ENCODE data around the gene GLG1. TPM values are rescaled to one million over a fixed set of nuclear protein-coding genes. Genes with fewer than 3 reads are reported as not detected.

GLG1 gene
- total RNA-seq, 1 donor from 2014 or later = 153 TPM

- no peak overlapping the region for H2AFZ ChIP-seq (ENCODE audit: low read depth, low read length)
- Mint-ChIP-seq H3K36me3 (ENCODE audit: low read depth, unreplicated experiment) (peaks cover 31% of the 10 kb centered on the region), H3K27ac (ENCODE audit: unreplicated experiment) (no peak overlapping the region), H3K27me3 (ENCODE audit: low read depth, unreplicated experiment) (no peaks in the 10 kb centered on the region), H3K4me3 (ENCODE audit: unreplicated experiment) (no peak overlapping the region), H3K4me1 (ENCODE audit: low read depth, unreplicated experiment) (no peaks in the 10 kb centered on the region), H3K9me3 (ENCODE audit: unreplicated experiment) (no peaks in the 10 kb centered on the region)
- H3K4me3 ChIP-seq (ENCODE audit: insufficient read depth, low read depth, low read length) = no peak overlapping the region
- H3K27ac ChIP-seq (ENCODE audit: low read depth, low read length) = no peak overlapping the region
- FAIRE-seq = no peak
- no peak for DNase-seq (ENCODE audit: low read depth)
- H3K9me3 ChIP-seq (ENCODE audit: insufficient read depth, low read depth, low read length) = no peaks in the 10 kb centered on the region
- no peaks in the 10 kb centered on the region for H3K4me1 ChIP-seq (ENCODE audit: insufficient read depth, low read length)
- H3K9ac ChIP-seq (ENCODE audit: low read length) = no peak overlapping the region
- H3K36me3 ChIP-seq (ENCODE audit: insufficient read depth, low read length) = peaks cover 66% of the 10 kb centered on the region
- no peaks in the 10 kb centered on the region for H3K79me2 ChIP-seq (ENCODE audit: insufficient read depth, low read length)
- H4K20me1 ChIP-seq (ENCODE audit: insufficient read depth, low read length) = peaks cover 3% of the 10 kb centered on the region
- H3K4me2 ChIP-seq (ENCODE audit: low read length) = no peak overlapping the region
- TF ChIP-seq, protein P1, sequence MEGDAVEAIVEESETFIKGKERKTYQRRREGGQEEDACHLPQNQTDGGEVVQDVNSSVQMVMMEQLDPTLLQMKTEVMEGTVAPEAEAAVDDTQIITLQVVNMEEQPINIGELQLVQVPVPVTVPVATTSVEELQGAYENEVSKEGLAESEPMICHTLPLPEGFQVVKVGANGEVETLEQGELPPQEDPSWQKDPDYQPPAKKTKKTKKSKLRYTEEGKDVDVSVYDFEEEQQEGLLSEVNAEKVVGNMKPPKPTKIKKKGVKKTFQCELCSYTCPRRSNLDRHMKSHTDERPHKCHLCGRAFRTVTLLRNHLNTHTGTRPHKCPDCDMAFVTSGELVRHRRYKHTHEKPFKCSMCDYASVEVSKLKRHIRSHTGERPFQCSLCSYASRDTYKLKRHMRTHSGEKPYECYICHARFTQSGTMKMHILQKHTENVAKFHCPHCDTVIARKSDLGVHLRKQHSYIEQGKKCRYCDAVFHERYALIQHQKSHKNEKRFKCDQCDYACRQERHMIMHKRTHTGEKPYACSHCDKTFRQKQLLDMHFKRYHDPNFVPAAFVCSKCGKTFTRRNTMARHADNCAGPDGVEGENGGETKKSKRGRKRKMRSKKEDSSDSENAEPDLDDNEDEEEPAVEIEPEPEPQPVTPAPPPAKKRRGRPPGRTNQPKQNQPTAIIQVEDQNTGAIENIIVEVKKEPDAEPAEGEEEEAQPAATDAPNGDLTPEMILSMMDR (IDR thresholded peaks at IDR 0.05; ENCODE audit: insufficient read depth, low read depth, low read length) = no peak
- TF ChIP-seq EZH2 (IDR thresholded peaks at IDR 0.05; ENCODE audit: insufficient read depth, low read length) = no peak
- no peaks in the 10 kb centered on the region for H3K27me3 ChIP-seq (ENCODE audit: insufficient read depth, low read length)
These were observed 137.9 kb downstream of the GLG1 start for GRCh38 chr16:74468807-74469525.

- H3K9me3 ChIP-seq (ENCODE audit: insufficient read depth, low read depth, low read length) = no peaks in the 10 kb centered on the region
- H3K27me3 Mint-ChIP-seq (ENCODE audit: low read depth, unreplicated experiment) = no peaks in the 10 kb centered on the region
- H3K27me3 ChIP-seq (ENCODE audit: insufficient read depth, low read length) = no peaks in the 10 kb centered on the region
- H3K9ac ChIP-seq (ENCODE audit: low read length) = no peak overlapping the region
- H2AFZ ChIP-seq (ENCODE audit: low read depth, low read length) = no peak overlapping the region
- H3K36me3 ChIP-seq (ENCODE audit: insufficient read depth, low read length) = peaks cover 72% of the 10 kb centered on the region
- FAIRE-seq (no peak), DNase-seq (ENCODE audit: low read depth) (no peak)
- no peaks in the 10 kb centered on the region for H3K9me3 Mint-ChIP-seq (ENCODE audit: unreplicated experiment)
- H3K4me1 Mint-ChIP-seq (ENCODE audit: low read depth, unreplicated experiment) = peaks cover 2% of the 10 kb centered on the region
- no peak overlapping the region for H3K27ac Mint-ChIP-seq (ENCODE audit: unreplicated experiment)
- H3K36me3 Mint-ChIP-seq (ENCODE audit: low read depth, unreplicated experiment) = peaks cover 35% of the 10 kb centered on the region
- H3K4me2 ChIP-seq (ENCODE audit: low read length) = no peak overlapping the region
- H3K4me1 ChIP-seq (ENCODE audit: insufficient read depth, low read length) = no peaks in the 10 kb centered on the region
- no peak overlapping the region for H3K27ac ChIP-seq (ENCODE audit: low read depth, low read length)
- no peak overlapping the region for H3K4me3 Mint-ChIP-seq (ENCODE audit: unreplicated experiment)
- peaks cover 8% of the 10 kb centered on the region for H4K20me1 ChIP-seq (ENCODE audit: insufficient read depth, low read length)
- TF ChIP-seq, protein P1 (IDR thresholded peaks at IDR 0.05; ENCODE audit: insufficient read depth, low read depth, low read length) = no peak
- TF ChIP-seq EZH2 (IDR thresholded peaks at IDR 0.05; ENCODE audit: insufficient read depth, low read length) = no peak
- H3K79me2 ChIP-seq (ENCODE audit: insufficient read depth, low read length) = no peaks in the 10 kb centered on the region
- no peak overlapping the region for H3K4me3 ChIP-seq (ENCODE audit: insufficient read depth, low read depth, low read length)
These were observed 140.0 kb downstream of the GLG1 start for GRCh38 chr16:74466872-74467271.
